Measurements from ENCODE around the gene HRH1. TPM values are rescaled to one million over a fixed set of nuclear protein-coding genes. Genes with fewer than 3 reads are reported as not detected.

HRH1 gene
- total and polyA plus RNA-seq, 2 of the 13 experiments (the other 11 are each of a cell fraction or from before 2014, with no cell fraction given) = not detected

DNA sequence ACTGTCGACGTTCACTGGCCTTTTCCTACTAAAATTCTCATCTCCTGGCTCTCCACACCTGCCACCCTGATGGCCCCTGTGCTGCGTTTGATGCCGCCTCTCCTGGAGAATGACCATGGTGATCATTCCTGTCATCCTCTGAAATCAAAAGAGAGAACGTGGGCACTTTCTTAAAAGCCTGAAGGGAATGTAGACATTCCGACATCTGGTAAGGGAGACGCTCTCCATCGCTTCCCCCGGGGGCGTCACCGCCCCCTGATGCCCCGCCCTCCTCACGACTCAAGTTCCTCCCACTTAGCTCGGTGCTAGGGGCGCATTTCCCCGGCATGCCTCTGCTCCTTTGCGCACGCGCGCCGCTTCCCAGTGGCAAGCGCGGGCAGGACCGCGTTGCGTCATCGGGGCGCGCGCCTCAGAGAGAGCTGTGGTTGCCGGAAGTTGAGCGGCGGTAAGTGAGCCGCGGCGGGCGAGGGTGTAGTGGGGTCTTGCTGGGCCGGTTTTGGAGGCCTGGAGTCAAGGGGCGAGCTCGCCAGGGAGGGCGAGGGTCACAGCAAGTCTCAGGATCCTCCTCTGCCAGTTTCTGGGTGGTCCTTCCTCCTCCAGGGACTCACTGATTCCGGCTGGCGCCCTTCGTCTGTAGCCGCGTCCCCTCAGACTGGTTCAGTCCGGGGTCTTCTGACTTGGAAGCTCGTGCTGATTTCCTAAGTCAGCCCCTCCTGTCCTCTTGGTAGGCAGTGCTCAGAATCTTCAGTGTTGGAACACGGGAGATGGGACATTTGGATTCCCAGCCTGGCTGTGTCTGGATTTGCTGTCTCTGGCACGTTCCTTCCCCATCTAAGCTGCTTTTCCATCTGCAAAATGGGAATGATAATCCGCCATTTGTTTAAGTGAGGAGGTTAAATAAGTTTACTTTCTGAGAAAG, 118.0 kb downstream of the HRH1 start, which contains the start of gene ATG7 (continued):
- TF ChIP-seq, protein P1, sequence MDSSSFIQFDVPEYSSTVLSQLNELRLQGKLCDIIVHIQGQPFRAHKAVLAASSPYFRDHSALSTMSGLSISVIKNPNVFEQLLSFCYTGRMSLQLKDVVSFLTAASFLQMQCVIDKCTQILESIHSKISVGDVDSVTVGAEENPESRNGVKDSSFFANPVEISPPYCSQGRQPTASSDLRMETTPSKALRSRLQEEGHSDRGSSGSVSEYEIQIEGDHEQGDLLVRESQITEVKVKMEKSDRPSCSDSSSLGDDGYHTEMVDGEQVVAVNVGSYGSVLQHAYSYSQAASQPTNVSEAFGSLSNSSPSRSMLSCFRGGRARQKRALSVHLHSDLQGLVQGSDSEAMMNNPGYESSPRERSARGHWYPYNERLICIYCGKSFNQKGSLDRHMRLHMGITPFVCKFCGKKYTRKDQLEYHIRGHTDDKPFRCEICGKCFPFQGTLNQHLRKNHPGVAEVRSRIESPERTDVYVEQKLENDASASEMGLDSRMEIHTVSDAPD (CRISPR knock-in tag; IDR thresholded peaks at IDR 0.05) = 0 out of 2 replicates have a peak, but pooled peaks have one; percentile 50
- peak; percentile 62 for TF ChIP-seq RBM39 (IDR thresholded peaks at IDR 0.05; ENCODE audit: low read depth, low read length, poor library complexity, severe bottlenecking)
- peak; percentile 80 for TF ChIP-seq MED8 (CRISPR knock-in tag; IDR thresholded peaks at IDR 0.05; ENCODE audit: insufficient replicate concordance)
- TF ChIP-seq, protein P2, sequence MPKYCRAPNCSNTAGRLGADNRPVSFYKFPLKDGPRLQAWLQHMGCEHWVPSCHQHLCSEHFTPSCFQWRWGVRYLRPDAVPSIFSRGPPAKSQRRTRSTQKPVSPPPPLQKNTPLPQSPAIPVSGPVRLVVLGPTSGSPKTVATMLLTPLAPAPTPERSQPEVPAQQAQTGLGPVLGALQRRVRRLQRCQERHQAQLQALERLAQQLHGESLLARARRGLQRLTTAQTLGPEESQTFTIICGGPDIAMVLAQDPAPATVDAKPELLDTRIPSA (CRISPR knock-in tag; IDR thresholded peaks at IDR 0.05; ENCODE audit: borderline replicate concordance) = no peak; the same call in 1 of the 2 replicates
- TF ChIP-seq JUND (CRISPR knock-in tag; IDR thresholded peaks at IDR 0.05) = 0 out of 2 replicates have a peak, but pooled peaks have one; percentile 42
- TF ChIP-seq ZNF44 (CRISPR knock-in tag; IDR thresholded peaks at IDR 0.05) = peak; percentile 88; the same call in 1 of the 2 replicates
- TF ChIP-seq KAT8 (CRISPR knock-in tag; IDR thresholded peaks at IDR 0.05) = peak; percentile 99
- TF ChIP-seq JARID2 (CRISPR knock-in tag; IDR thresholded peaks at IDR 0.05; ENCODE audit: insufficient replicate concordance) = peak; percentile 27
- peak; percentile 98 for TF ChIP-seq KMT2B (CRISPR knock-in tag; IDR thresholded peaks at IDR 0.05)
- 0 out of 2 replicates have a peak, but pooled peaks have one; percentile 70 for TF ChIP-seq HOXA5 (CRISPR knock-in tag; IDR thresholded peaks at IDR 0.05)
- TF ChIP-seq YY1 (IDR thresholded peaks at IDR 0.05; ENCODE audit: insufficient read depth, insufficient replicate concordance, low read depth, low read length) = peak; percentile 22
- peak; percentile 69; the same call in 1 of the 2 replicates for TF ChIP-seq ZBTB21 (CRISPR knock-in tag; IDR thresholded peaks at IDR 0.05)
- TF ChIP-seq, protein P3, sequence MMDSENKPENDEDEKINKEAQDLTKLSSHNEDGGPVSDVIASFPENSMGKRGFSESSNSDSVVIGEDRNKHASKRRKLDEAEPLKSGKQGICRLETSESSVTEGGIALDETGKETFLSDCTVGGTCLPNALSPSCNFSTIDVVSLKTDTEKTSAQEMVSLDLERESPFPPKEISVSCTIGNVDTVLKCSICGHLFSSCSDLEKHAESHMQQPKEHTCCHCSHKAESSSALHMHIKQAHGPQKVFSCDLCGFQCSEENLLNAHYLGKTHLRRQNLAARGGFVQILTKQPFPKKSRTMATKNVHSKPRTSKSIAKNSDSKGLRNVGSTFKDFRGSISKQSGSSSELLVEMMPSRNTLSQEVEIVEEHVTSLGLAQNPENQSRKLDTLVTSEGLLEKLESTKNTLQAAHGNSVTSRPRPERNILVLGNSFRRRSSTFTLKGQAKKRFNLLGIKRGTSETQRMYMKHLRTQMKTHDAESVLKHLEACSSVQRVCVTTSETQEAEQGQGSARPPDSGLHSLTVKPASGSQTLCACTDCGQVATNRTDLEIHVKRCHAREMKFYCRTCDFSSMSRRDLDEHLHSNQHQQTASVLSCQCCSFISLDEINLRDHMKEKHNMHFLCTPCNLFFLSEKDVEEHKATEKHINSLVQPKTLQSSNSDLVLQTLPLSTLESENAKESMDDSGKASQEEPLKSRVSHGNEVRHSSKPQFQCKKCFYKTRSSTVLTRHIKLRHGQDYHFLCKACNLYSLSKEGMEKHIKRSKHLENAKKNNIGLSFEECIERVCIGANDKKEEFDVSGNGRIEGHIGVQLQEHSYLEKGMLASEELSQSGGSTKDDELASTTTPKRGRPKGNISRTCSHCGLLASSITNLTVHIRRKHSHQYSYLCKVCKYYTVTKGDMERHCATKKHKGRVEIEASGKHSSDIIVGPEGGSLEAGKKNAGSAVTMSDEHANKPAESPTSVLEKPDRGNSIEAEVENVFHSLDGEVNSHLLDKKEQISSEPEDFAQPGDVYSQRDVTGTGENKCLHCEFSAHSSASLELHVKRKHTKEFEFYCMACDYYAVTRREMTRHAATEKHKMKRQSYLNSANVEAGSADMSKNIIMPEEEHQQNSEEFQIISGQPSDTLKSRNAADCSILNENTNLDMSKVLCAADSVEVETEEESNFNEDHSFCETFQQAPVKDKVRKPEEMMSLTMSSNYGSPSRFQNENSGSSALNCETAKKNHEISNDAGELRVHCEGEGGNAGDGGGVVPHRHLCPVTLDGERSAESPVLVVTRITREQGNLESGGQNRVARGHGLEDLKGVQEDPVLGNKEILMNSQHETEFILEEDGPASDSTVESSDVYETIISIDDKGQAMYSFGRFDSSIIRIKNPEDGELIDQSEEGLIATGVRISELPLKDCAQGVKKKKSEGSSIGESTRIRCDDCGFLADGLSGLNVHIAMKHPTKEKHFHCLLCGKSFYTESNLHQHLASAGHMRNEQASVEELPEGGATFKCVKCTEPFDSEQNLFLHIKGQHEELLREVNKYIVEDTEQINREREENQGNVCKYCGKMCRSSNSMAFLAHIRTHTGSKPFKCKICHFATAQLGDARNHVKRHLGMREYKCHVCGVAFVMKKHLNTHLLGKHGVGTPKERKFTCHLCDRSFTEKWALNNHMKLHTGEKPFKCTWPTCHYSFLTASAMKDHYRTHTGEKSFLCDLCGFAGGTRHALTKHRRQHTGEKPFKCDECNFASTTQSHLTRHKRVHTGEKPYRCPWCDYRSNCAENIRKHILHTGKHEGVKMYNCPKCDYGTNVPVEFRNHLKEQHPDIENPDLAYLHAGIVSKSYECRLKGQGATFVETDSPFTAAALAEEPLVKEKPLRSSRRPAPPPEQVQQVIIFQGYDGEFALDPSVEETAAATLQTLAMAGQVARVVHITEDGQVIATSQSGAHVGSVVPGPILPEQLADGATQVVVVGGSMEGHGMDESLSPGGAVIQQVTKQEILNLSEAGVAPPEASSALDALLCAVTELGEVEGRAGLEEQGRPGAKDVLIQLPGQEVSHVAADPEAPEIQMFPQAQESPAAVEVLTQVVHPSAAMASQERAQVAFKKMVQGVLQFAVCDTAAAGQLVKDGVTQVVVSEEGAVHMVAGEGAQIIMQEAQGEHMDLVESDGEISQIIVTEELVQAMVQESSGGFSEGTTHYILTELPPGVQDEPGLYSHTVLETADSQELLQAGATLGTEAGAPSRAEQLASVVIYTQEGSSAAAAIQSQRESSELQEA (CRISPR knock-in tag; IDR thresholded peaks at IDR 0.05; ENCODE audit: not compliant biosample characterization) = peak; percentile 86
- TF ChIP-seq ZBTB7A (CRISPR knock-in tag; IDR thresholded peaks at IDR 0.05) = 0 out of 2 replicates have a peak, but pooled peaks have one; percentile 33
- TF ChIP-seq ZFP36L1 (CRISPR knock-in tag; IDR thresholded peaks at IDR 0.05) = no peak
- TF ChIP-seq ZBTB20 (CRISPR knock-in tag; IDR thresholded peaks at IDR 0.05; ENCODE audit: borderline replicate concordance, low read depth) = 0 out of 2 replicates have a peak, but pooled peaks have one; percentile 61
